GM12878 (cell line): Measurements from ENCODE around the gene CCDC83. TPM values are rescaled to one million over a fixed set of nuclear protein-coding genes. Genes with fewer than 3 reads are reported as not detected.

Source experiments
- ATAC-seq: fragments of 200-7000 bp; cut with Tn5 transposase; 3 replicates; pipeline ENCODE4 v1.9.1; 2020; ENCODE audit warnings: mild to moderate bottlenecking, moderate library complexity
- BruUV-seq: library from RNA; stranded (reverse); fragments of 400-500 nt; replicated peaks from 2 replicates; lab custom pipeline; 2021; lab: Mats Ljungman, UMichigan
- CTCF ChIA-PET: fragments of 300-600 bp; sonication (Branson Sonifier 250); formaldehyde crosslinking; extraction: SDS; loops from one replicate; lab custom pipeline; 2021; ENCODE audit warnings: inconsistent platforms; lab: Yijun Ruan, JAX
- POLR2A ChIA-PET: fragments of 350-600 bp; formaldehyde crosslinking; extraction: SDS; loops from one replicate; lab custom pipeline; 2021; ENCODE audit warnings: inconsistent platforms; lab: Charles Lee
- RAD21 ChIA-PET: fragments of 300-600 bp; sonication (Branson Sonifier 250); formaldehyde crosslinking; loops from one replicate; lab custom pipeline; 2023; ENCODE audit warnings: antibody characterized with exemption; ENCODE audit not compliant: unreplicated experiment; lab: Charles Lee
- SMC1A ChIA-PET: fragments of 300-600 bp; sonication (Branson Sonifier 250); formaldehyde crosslinking; loops from one replicate; lab custom pipeline; 2023; ENCODE audit not compliant: unreplicated experiment, uncharacterized antibody; lab: Charles Lee
- DNase-seq: peaks from one replicate; pipeline ENCODE4 v3.0.0-alpha.2; 2011; ENCODE audit warnings: low read depth, low spot score
- FAIRE-seq: peaks from 3 replicates; lab custom pipeline; 2011; peaks lifted over from hg19 to GRCh38; lab: Jason Lieb, UNC
- H2AFZ ChIP-seq: 2 replicates; pipeline ENCODE4 v1.6.0; 2011; ENCODE audit warnings: low read depth, low read length, control low read depth; ENCODE audit not compliant: control insufficient read depth
- H3K27ac ChIP-seq: 2 replicates; pipeline ENCODE4 v1.5.1; 2011; ENCODE audit warnings: control low read depth; ENCODE audit not compliant: control insufficient read depth, insufficient read depth
- H3K27me3 ChIP-seq, 2 experiments: replicated peaks in 1 of 2; 2 replicates each; pipeline versions ENCODE4 v1.6.0 to v1.6.1; 2011; ENCODE audit warnings: low read length in 1 of 2; ENCODE audit not compliant: control insufficient read depth in 2 of 2, insufficient read depth in 2 of 2
- H3K36me3 ChIP-seq, 2 experiments: 2 replicates each; pipeline ENCODE4 v1.5.1; 2011; ENCODE audit warnings: low read length in 1 of 2; ENCODE audit not compliant: control insufficient read depth in 2 of 2, insufficient read depth in 2 of 2
- H3K4me1 ChIP-seq: 2 replicates; pipeline ENCODE4 v1.6.1; 2011; ENCODE audit warnings: mild to moderate bottlenecking, low read length, moderate library complexity, mixed read lengths; ENCODE audit not compliant: control insufficient read depth, insufficient read depth
- H3K4me2 ChIP-seq: 2 replicates; pipeline ENCODE4 v1.6.0; 2011; ENCODE audit warnings: control low read depth; ENCODE audit not compliant: control insufficient read depth, insufficient read depth
- H3K4me3 ChIP-seq: fragments of 200-600 bp; sonication (generic); 2 replicates; pipeline ENCODE4 v1.5.1; 2016
- H3K79me2 ChIP-seq: 2 replicates; pipeline ENCODE4 v1.6.0; 2011; ENCODE audit warnings: low read length; ENCODE audit not compliant: control insufficient read depth, insufficient read depth
- H3K9ac ChIP-seq: 2 replicates; pipeline ENCODE4 v1.8.0; 2011; ENCODE audit warnings: low read length, control low read depth, mixed read lengths; ENCODE audit not compliant: control insufficient read depth, insufficient read depth
- H3K9me3 ChIP-seq: replicated peaks from 3 replicates; pipeline ENCODE4 v1.5.1; 2011; ENCODE audit warnings: mild to moderate bottlenecking, low read length; ENCODE audit not compliant: control insufficient read depth, insufficient read depth
- H4K20me1 ChIP-seq: 2 replicates; pipeline ENCODE4 v1.6.0; 2011; ENCODE audit not compliant: control insufficient read depth, insufficient read depth
- CHD4 ChIP-seq: fragments of 200-600 bp; sonication (generic); IDR thresholded peaks from 2 replicates; pipeline ENCODE4 v1.6.1; 2016; ENCODE audit warnings: mild to moderate bottlenecking
- CTCF ChIP-seq, 3 experiments: IDR thresholded peaks in 2 of 3; conservative IDR thresholded peaks in 1 of 3; 2 replicates each; pipeline ENCODE4 v1.5.1; 2011; ENCODE audit warnings: low read depth in 3 of 3, low read length in 3 of 3, mild to moderate bottlenecking in 3 of 3, control low read depth in 2 of 3, moderate library complexity in 2 of 3, inconsistent platforms in 1 of 3, mixed read lengths in 1 of 3; ENCODE audit not compliant: control insufficient read depth in 2 of 3, insufficient read depth in 1 of 3; ENCODE audit errors: extremely low read depth in 1 of 3
- E4F1 ChIP-seq: fragments of 450-650 bp; IDR thresholded peaks from 2 replicates; pipeline ENCODE4 v1.6.1; 2018; ENCODE audit warnings: borderline replicate concordance, mild to moderate bottlenecking; ENCODE audit not compliant: partially characterized antibody
- ETV6 ChIP-seq, 2 experiments: fragments of 450-650 bp in 1 of 2; IDR thresholded peaks in 1 of 2; conservative IDR thresholded peaks in 1 of 2; 2 replicates each; pipeline ENCODE4 v1.6.1; 2014; ENCODE audit warnings: antibody characterized with exemption in 1 of 2, borderline replicate concordance in 1 of 2, low read depth in 1 of 2, mild to moderate bottlenecking in 1 of 2, moderate library complexity in 1 of 2
- EZH2 ChIP-seq: IDR thresholded peaks from 2 replicates; pipeline ENCODE4 v1.6.1; 2012; ENCODE audit warnings: low read depth, mild to moderate bottlenecking, control low read depth, inconsistent platforms, low read length, borderline replicate concordance; ENCODE audit not compliant: control insufficient read depth
- FOS ChIP-seq: IDR thresholded peaks from 3 replicates; pipeline ENCODE4 v1.6.1; 2011; ENCODE audit warnings: borderline replicate concordance; ENCODE audit not compliant: insufficient read length; ENCODE audit errors: extremely low read depth
- GABPA ChIP-seq: IDR thresholded peaks from 2 replicates; pipeline ENCODE4 v1.6.1; 2014; ENCODE audit warnings: antibody characterized with exemption, low read depth, mild to moderate bottlenecking, inconsistent platforms
- KLF5 ChIP-seq: fragments of 450-650 bp; IDR thresholded peaks from 2 replicates; pipeline ENCODE4 v1.6.1; 2014; ENCODE audit warnings: mild to moderate bottlenecking; ENCODE audit not compliant: partially characterized antibody
- POLR2AphosphoS5 ChIP-seq: IDR thresholded peaks from 2 replicates; pipeline ENCODE4 v1.6.1; 2011; ENCODE audit warnings: mild to moderate bottlenecking, low read length, inconsistent platforms
- RCOR1 ChIP-seq: conservative IDR thresholded peaks from 2 replicates; pipeline ENCODE4 v1.6.1; 2012; ENCODE audit warnings: low read depth, low read length, improper control_type of control experiment
- SMARCA5 ChIP-seq: fragments of 450-650 bp; IDR thresholded peaks from 2 replicates; pipeline ENCODE4 v1.6.1; 2017; ENCODE audit warnings: mild to moderate bottlenecking
- SREBF2 ChIP-seq: IDR thresholded peaks from 2 replicates; pipeline ENCODE4 v1.6.1; 2012; ENCODE audit warnings: mild to moderate bottlenecking, low read length
- ZNF207 ChIP-seq: fragments of 450-650 bp; IDR thresholded peaks from 2 replicates; pipeline ENCODE4 v1.6.1; 2014; ENCODE audit warnings: antibody characterized with exemption, mild to moderate bottlenecking, borderline replicate concordance
- ZNF384 ChIP-seq: IDR thresholded peaks from 2 replicates; pipeline ENCODE4 v1.6.1; 2012; ENCODE audit warnings: low read depth, mild to moderate bottlenecking, low read length, improper control_type of control experiment, borderline replicate concordance
- ZZZ3 ChIP-seq: IDR thresholded peaks from 2 replicates; pipeline ENCODE4 v1.6.1; 2011; ENCODE audit warnings: low read depth; ENCODE audit not compliant: control insufficient read depth, insufficient read length
- WGBS: methylation state at CpG from one replicate; pipeline ENCODE4 v1.1.6; 2016; ENCODE audit warnings: low lambda C conversion rate; ENCODE audit not compliant: insufficient replicate concordance, insufficient coverage; ENCODE audit errors: missing lambda C conversion rate; 5-methylcytosine and 5-hydroxymethylcytosine counted together
- in situ Hi-C: fragments of 300-500 bp; cut with MboI; formaldehyde crosslinking; loops from 9 replicates; pipeline ENCODE4 v1.14.3; 2018; ENCODE audit warnings: mixed read lengths
- intact Hi-C: fragments of 100-400 bp; cut with micrococcal nuclease; formaldehyde crosslinking; loops from one replicate; pipeline ENCODE4 v1.14.2; 2022; ENCODE audit not compliant: unreplicated experiment
- polyA plus RNA-seq, 11 experiments: library from polyadenylated mRNA; depleted of rRNA in 4 of 11; unstranded in 6 of 11; stranded (reverse) in 5 of 11; fragments of >200 nt; fragmentation: Nextera tagmentation in 4 of 11; fragmentation: Illumina TruSeq in 1 of 11; extraction: Ambion mirVana in 4 of 11; extraction: Trizol in 1 of 11; gene quantifications; 1 replicate in 1 of 11; 2 replicates in 10 of 11; pipeline versions ENCODE4 v1.2.1 to v1.2.3, GENCODE V29; 2011 to 2016; ENCODE audit warnings: inconsistent platforms in 2 of 11, missing spikeins in 2 of 11, low read depth in 1 of 11
- total RNA-seq, 4 experiments: library from RNA; depleted of rRNA in 3 of 4; stranded (reverse); fragments of >200 nt in 3 of 4; fragmentation: Illumina TruSeq in 1 of 4; extraction: Trizol in 1 of 4; gene quantifications; 2 replicates each; pipeline versions ENCODE4 v1.2.1 to v1.2.3, GENCODE V29; 2013 to 2021

Gene CCDC83
- total and polyA plus RNA-seq, 10 of the 15 experiments (the other 5 are each of a cell fraction or from before 2014, with no cell fraction given): not detected

GRCh38 chr11:85903811-85904210, 48.6 kb downstream of the CCDC83 start:
- Histone ChIP-seq H3K27me3 (no peaks in the 10 kb centered on the region), H3K9ac (no peak overlapping the region), H2AFZ (no peak overlapping the region), H3K27ac (no peak overlapping the region), H3K9me3 (no peaks in the 10 kb centered on the region), H3K4me3 (no peak overlapping the region), H3K4me2 (no peak overlapping the region), H4K20me1 (no peaks in the 10 kb centered on the region), H3K4me1 (no peaks in the 10 kb centered on the region), H3K79me2 (no peaks in the 10 kb centered on the region), H3K36me3 (no peaks in the 10 kb centered on the region)
- RAD21 ChIA-PET: no interaction called here
- CTCF ChIA-PET: no interaction called here
- WGBS: 66% methylated on average over 3 of the region's 3 CpGs
- intact Hi-C loops (no loop called here), in situ Hi-C loops (no loop called here)
- ATAC-seq (no peak), FAIRE-seq (no peak), DNase-seq (no peak)
- POLR2A ChIA-PET: no interaction called here
- TF ChIP-seq FOS (no peak), ZNF384 (no peak), RCOR1 (no peak), ZZZ3 (no peak), ETV6 (conservative IDR thresholded peaks at IDR 0.05 in 1 of 2, IDR thresholded peaks at IDR 0.05 in 1 of 2; ENCODE audit: borderline replicate concordance in 1 of 2, low read depth in 1 of 2) (no peak), SREBF2 (no peak), KLF5 (no peak), GABPA (no peak)
- no TSS peak for BruUV-seq
- SMC1A ChIA-PET: no interaction called here

- H3K79me2 ChIP-seq: no peaks in the 10 kb centered on the region
- no peak for ATAC-seq
- ChIA-PET RAD21 (no interaction called here), CTCF (no interaction called here), POLR2A (no interaction called here), SMC1A (no interaction called here)
- no peak overlapping the region for H2AFZ ChIP-seq
- H4K20me1 ChIP-seq: no peaks in the 10 kb centered on the region
- H3K4me1 ChIP-seq: no peaks in the 10 kb centered on the region
- DNase-seq: no peak
- H3K4me3 ChIP-seq: no peak overlapping the region
- intact Hi-C loops: no loop called here
- no peaks in the 10 kb centered on the region for H3K36me3 ChIP-seq
- 5% methylated on average over 2 of the region's 2 CpGs for WGBS
- in situ Hi-C loops: no loop called here
- BruUV-seq: no TSS peak
- H3K4me2 ChIP-seq: no peak overlapping the region
- FAIRE-seq: no peak
- H3K27me3 ChIP-seq: peaks cover 0 to 2% of the 10 kb centered on the region in 2 experiments; a peak in 1 of 4 replicates
- H3K9ac ChIP-seq: no peak overlapping the region
- H3K27ac ChIP-seq: no peak overlapping the region
- H3K9me3 ChIP-seq: no peaks in the 10 kb centered on the region
- no peak for TF ChIP-seq CHD4
- TF ChIP-seq ZNF207: no peak
- no peak for TF ChIP-seq POLR2AphosphoS5
- TF ChIP-seq SMARCA5: no peak
- TF ChIP-seq EZH2: no peak
- TF ChIP-seq E4F1: no peak
- TF ChIP-seq CTCF (IDR thresholded peaks at IDR 0.05 in 2 of 3, conservative IDR thresholded peaks at IDR 0.05 in 1 of 3; ENCODE audit: control insufficient read depth in 2 of 3, extremely low read depth in 1 of 3, insufficient read depth in 1 of 3, low read depth in 3 of 3, low read length in 3 of 3): no peak
These were observed 57.2 kb downstream of the CCDC83 start for GRCh38 chr11:85912414-85912813.
